Uterus (tissue), 2 donors: ENCODE measurements around the gene KLHDC4.

Source experiments
- POLR2A ChIP-seq, 2 donors: fragments of 450-650 bp; IDR thresholded peaks; one replicate each; pipeline ENCODE4 v1.6.1; 2016; ENCODE audit warnings: antibody characterized with exemption in 2 of 2, mild to moderate bottlenecking in 1 of 2, moderate library complexity in 1 of 2
- TF ChIP-seq, protein P1 (sequence below), 4 experiments: fragments of 200-600 bp in 2 of 4; fragments of 450-650 bp in 2 of 4; sonication (generic) in 2 of 4; IDR thresholded peaks; one replicate each; pipeline ENCODE4 v1.5.1; 2016 to 2019; ENCODE audit warnings: antibody characterized with exemption in 4 of 4, mild to moderate bottlenecking in 2 of 4, moderate library complexity in 1 of 4

DNA sequence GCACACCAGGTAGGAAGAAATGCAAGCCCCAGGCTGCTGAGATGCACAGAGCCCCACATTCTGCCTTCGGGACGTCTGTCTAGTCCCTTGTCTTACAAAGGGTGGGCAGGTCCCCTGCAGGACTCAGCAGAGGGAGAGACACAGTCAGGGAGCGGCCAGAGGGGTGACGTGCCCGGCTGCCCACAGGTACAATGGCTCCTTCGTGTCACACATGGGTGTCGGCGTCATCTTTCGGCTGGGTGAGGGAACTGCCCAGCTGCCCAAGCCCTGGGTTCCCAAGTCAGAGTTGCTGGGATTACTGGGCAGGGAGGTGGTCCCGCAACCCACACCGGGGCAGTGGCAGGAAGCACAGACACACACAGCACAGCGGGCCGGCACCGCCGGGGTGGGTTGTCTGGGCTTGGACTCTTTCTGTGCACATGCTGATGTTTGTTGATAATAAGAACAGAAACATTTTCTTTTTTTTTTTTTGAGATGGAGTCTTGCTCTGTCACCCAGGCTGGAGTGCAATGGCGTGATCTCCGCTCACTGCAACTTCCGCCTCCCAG is 82.9 kb downstream of the KLHDC4 start:
- TF ChIP-seq, protein P1, sequence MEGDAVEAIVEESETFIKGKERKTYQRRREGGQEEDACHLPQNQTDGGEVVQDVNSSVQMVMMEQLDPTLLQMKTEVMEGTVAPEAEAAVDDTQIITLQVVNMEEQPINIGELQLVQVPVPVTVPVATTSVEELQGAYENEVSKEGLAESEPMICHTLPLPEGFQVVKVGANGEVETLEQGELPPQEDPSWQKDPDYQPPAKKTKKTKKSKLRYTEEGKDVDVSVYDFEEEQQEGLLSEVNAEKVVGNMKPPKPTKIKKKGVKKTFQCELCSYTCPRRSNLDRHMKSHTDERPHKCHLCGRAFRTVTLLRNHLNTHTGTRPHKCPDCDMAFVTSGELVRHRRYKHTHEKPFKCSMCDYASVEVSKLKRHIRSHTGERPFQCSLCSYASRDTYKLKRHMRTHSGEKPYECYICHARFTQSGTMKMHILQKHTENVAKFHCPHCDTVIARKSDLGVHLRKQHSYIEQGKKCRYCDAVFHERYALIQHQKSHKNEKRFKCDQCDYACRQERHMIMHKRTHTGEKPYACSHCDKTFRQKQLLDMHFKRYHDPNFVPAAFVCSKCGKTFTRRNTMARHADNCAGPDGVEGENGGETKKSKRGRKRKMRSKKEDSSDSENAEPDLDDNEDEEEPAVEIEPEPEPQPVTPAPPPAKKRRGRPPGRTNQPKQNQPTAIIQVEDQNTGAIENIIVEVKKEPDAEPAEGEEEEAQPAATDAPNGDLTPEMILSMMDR (IDR thresholded peaks at IDR 0.05): no peak
- no peak for TF ChIP-seq POLR2A (IDR thresholded peaks at IDR 0.05)
